ENCODE data around the gene SPATC1L. TPM values are rescaled to one million over a fixed set of nuclear protein-coding genes. Genes with fewer than 3 reads are reported as not detected.

The SPATC1L gene
- total RNA-seq, 1 donor from 2014 or later, result 14.1 TPM

- DNase-seq (ENCODE audit: low spot score), result peak; percentile 82
- Mint-ChIP-seq H3K27me3 (ENCODE audit: low read depth) (no peaks in the 10 kb centered on the region), H3K4me3 (ENCODE audit: unreplicated experiment) (no peak overlapping the region), H3K36me3 (ENCODE audit: low read depth) (peaks cover 27% of the 10 kb centered on the region), H3K9me3 (ENCODE audit: low read depth) (no peaks in the 10 kb centered on the region), H3K27ac (ENCODE audit: unreplicated experiment) (no peak overlapping the region), H3K4me1 (ENCODE audit: low read depth) (peaks cover 3% of the 10 kb centered on the region)
- TF ChIP-seq CTCF (IDR thresholded peaks at IDR 0.05), result no peak
Observed at GRCh38 chr21:46124083-46124925, 60.0 kb downstream of the SPATC1L start.

- Mint-ChIP-seq H3K36me3 (ENCODE audit: low read depth) (peaks cover 27% of the 10 kb centered on the region), H3K9me3 (ENCODE audit: low read depth) (no peaks in the 10 kb centered on the region), H3K27ac (ENCODE audit: unreplicated experiment) (no peak overlapping the region), H3K4me3 (ENCODE audit: unreplicated experiment) (no peak overlapping the region), H3K4me1 (ENCODE audit: low read depth) (peaks cover 3% of the 10 kb centered on the region), H3K27me3 (ENCODE audit: low read depth) (no peaks in the 10 kb centered on the region)
- peak; percentile 46 for DNase-seq (ENCODE audit: low spot score)
- no peak for TF ChIP-seq CTCF (IDR thresholded peaks at IDR 0.05)
Observed at GRCh38 chr21:46122758-46123683, 61.2 kb downstream of the SPATC1L start.

GRCh38 chr21:46122237-46122671 lies 62.0 kb downstream of the SPATC1L start:
- Mint-ChIP-seq H3K27ac (ENCODE audit: unreplicated experiment) (peak overlapping the region; percentile 73), H3K36me3 (ENCODE audit: low read depth) (peaks cover 25% of the 10 kb centered on the region), H3K4me3 (ENCODE audit: unreplicated experiment) (no peak overlapping the region), H3K4me1 (ENCODE audit: low read depth) (peaks cover 3% of the 10 kb centered on the region), H3K27me3 (ENCODE audit: low read depth) (no peaks in the 10 kb centered on the region), H3K9me3 (ENCODE audit: low read depth) (no peaks in the 10 kb centered on the region)
- DNase-seq (ENCODE audit: low spot score), result peak; percentile 49
- no peak for TF ChIP-seq CTCF (IDR thresholded peaks at IDR 0.05)

GRCh38 chr21:46121286-46122221 lies 62.7 kb downstream of the SPATC1L start:
- peak; percentile 87 for DNase-seq (ENCODE audit: low spot score)
- peaks cover 28% of the 10 kb centered on the region for H3K36me3 Mint-ChIP-seq (ENCODE audit: low read depth)
- H3K27me3 Mint-ChIP-seq (ENCODE audit: low read depth), result no peaks in the 10 kb centered on the region
- peaks cover 8% of the 10 kb centered on the region for H3K4me1 Mint-ChIP-seq (ENCODE audit: low read depth)
- H3K27ac Mint-ChIP-seq (ENCODE audit: unreplicated experiment), result no peak overlapping the region
- H3K9me3 Mint-ChIP-seq (ENCODE audit: low read depth), result no peaks in the 10 kb centered on the region
- H3K4me3 Mint-ChIP-seq (ENCODE audit: unreplicated experiment), result no peak overlapping the region
- TF ChIP-seq CTCF (IDR thresholded peaks at IDR 0.05), result no peak

Measured in chondrocyte (in vitro differentiated cells).